K562 (cell line): ENCODE measurements around the gene PNRC2. TPM values are rescaled to one million over a fixed set of nuclear protein-coding genes. Genes with fewer than 3 reads are reported as not detected.

ENCODE experiments used
- ATF3 ChIP-seq, 2 experiments: fragments of 450-650 bp in 1 of 2; sonication (generic) in 1 of 2; formaldehyde crosslinking in 1 of 2; IDR thresholded peaks in 1 of 2; conservative IDR thresholded peaks in 1 of 2; 2 replicates each; pipeline versions ENCODE4 v1.6.1 to v1.8.1; 2016 to 2023; ENCODE audit warnings: mild to moderate bottlenecking in 2 of 2, moderate library complexity in 2 of 2, inconsistent platforms in 1 of 2, missing genetic modification reagents in 1 of 2
- CAMTA2 ChIP-seq: fragments of 250-450 bp; sonication (Bioruptor Pico); conservative IDR thresholded peaks from 2 replicates; pipeline ENCODE4 v1.5.1; 2022
- CHCHD3 ChIP-seq: fragments of 250-450 bp; sonication (Bioruptor Pico); IDR thresholded peaks from 2 replicates; pipeline ENCODE4 v2.1.2; 2022; ENCODE audit warnings: mild to moderate bottlenecking
- HINFP ChIP-seq: fragments of 450-650 bp; conservative IDR thresholded peaks from 2 replicates; pipeline ENCODE4 v1.6.1; 2016; ENCODE audit warnings: missing genetic modification characterization, low read depth, mild to moderate bottlenecking, control low read depth, missing compliant biosample characterization
- LARP7 ChIP-seq: fragments of 450-650 bp; IDR thresholded peaks from 2 replicates; pipeline ENCODE4 v1.6.1; 2016
- MEIS2 ChIP-seq: fragments of 450-650 bp; IDR thresholded peaks from 2 replicates; pipeline ENCODE4 v1.6.1; 2014; ENCODE audit warnings: mild to moderate bottlenecking; ENCODE audit not compliant: partially characterized antibody
- MLLT1 ChIP-seq, 2 experiments: fragments of 450-650 bp; IDR thresholded peaks; 2 replicates each; pipeline ENCODE4 v1.6.1; 2016
- TRIM25 ChIP-seq: fragments of 450-650 bp; IDR thresholded peaks from 2 replicates; pipeline ENCODE4 v1.7.0; 2016; ENCODE audit warnings: borderline replicate concordance
- XRCC4 ChIP-seq: IDR thresholded peaks from one replicate; pipeline ENCODE4 v1.6.1; 2011; ENCODE audit not compliant: insufficient read depth, insufficient read length; ENCODE audit errors: extremely low read depth
- ZBTB40 ChIP-seq, 2 experiments: fragments of 450-650 bp in 1 of 2; sonication (generic) in 1 of 2; formaldehyde crosslinking in 1 of 2; IDR thresholded peaks; 2 replicates each; pipeline versions ENCODE4 v1.7.1 to v1.9.0; 2016 to 2022; ENCODE audit warnings: inconsistent platforms in 1 of 2, mild to moderate bottlenecking in 1 of 2, missing genetic modification reagents in 1 of 2
- ZNF584 ChIP-seq: fragments of 200-800 bp; sonication (Bioruptor generic); IDR thresholded peaks from 2 replicates; pipeline ENCODE4 v1.6.1; 2016; ENCODE audit warnings: low read depth, mild to moderate bottlenecking, missing genetic modification characterization, missing compliant biosample characterization
- polyA plus RNA-seq, 8 experiments: library from polyadenylated mRNA; depleted of rRNA in 4 of 8; stranded (reverse) in 5 of 8; unstranded in 3 of 8; fragments of >200 nt; fragmentation: Nextera tagmentation in 2 of 8; fragmentation: Illumina TruSeq in 1 of 8; extraction: Ambion mirVana in 2 of 8; extraction: Trizol in 1 of 8; gene quantifications; 2 replicates each; pipeline versions ENCODE4 v1.2.1 to v1.2.3, GENCODE V29; 2011 to 2014; ENCODE audit warnings: inconsistent platforms in 1 of 8, missing spikeins in 1 of 8
- total RNA-seq, 7 experiments: library from RNA; depleted of rRNA in 6 of 7; stranded (reverse); fragments of >200 nt in 6 of 7; fragmentation: Illumina TruSeq in 2 of 7; extraction: Trizol in 2 of 7; gene quantifications; 2 replicates each; pipeline versions ENCODE4 v1.2.1 to v1.2.3, GENCODE V29; 2011 to 2021; ENCODE audit warnings: low replicate concordance in 1 of 7

The PNRC2 gene
- total and polyA plus RNA-seq, 9 of the 15 experiments (the other 6 are each of a cell fraction or from before 2014, with no cell fraction given) = 127 to 303 (median 203) TPM

GRCh38 chr1:23979387-23979880 is 19.8 kb downstream of the PNRC2 start (continued):
- TF ChIP-seq ZBTB40 (IDR thresholded peaks at IDR 0.05) = peak; percentile 49
- TF ChIP-seq ZBTB40 (CRISPR knock-in tag; IDR thresholded peaks at IDR 0.05) = no peak
- peak; percentile 93 for TF ChIP-seq MEIS2
- TF ChIP-seq CAMTA2 (CRISPR knock-in tag) = no peak
- no peak for TF ChIP-seq ATF3 (IDR thresholded peaks at IDR 0.05)
- TF ChIP-seq ATF3 (CRISPR knock-in tag; conservative IDR thresholded peaks at IDR 0.05) = no peak
- no peak for TF ChIP-seq HINFP
- TF ChIP-seq ZNF584 = no peak
- TF ChIP-seq MLLT1 (IDR thresholded peaks at IDR 0.05) = peak; percentile 60 to 72; a peak in 3 of 4 replicates
- no peak for TF ChIP-seq XRCC4
- TF ChIP-seq LARP7 = no peak
- 0 out of 2 replicates have a peak, but pooled peaks have one; percentile 38 for TF ChIP-seq CHCHD3 (CRISPR knock-in tag)
- peak; percentile 75; the same call in 1 of the 2 replicates for TF ChIP-seq TRIM25
